ENCODE results near the gene FBXL13.
"Not testable (repeated sequence)": the region's sequence is repeated elsewhere in the genome, so short reads cannot be mapped to it uniquely, and the experiment has no call there.

The FBXL13 gene

DNA sequence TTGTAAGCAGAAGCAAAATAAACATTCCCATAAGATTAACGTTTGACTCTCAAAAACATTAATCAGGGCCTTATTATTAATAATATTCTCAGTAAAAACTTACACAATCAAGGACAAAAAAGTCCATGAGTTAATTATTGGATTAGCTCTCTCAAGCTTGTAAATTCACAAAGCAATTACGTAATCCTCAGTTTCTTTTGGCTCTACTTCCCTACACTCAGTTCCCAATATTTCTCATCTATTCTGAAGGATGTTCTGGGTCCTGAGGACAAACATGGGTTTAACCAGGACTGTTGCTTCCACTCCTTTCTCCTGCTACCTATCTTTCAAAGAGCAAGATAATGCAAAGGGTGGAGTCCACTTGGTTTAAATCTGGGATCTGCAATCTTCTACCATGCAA, 15.1 kb downstream of the FBXL13 start:
- H3K27ac ChIP-seq, result no peak overlapping the region
- ChIA-PET POLR2A (ENCODE audit: low non-redundant PET) (no interaction called here), CTCF (no interaction called here)
- no peak for TF ChIP-seq CTCF (conservative IDR thresholded peaks at IDR 0.05; ENCODE audit: low read depth)
- no peak for DNase-seq (ENCODE audit: low spot score)

GRCh38 chr7:103058122-103058521, 16.5 kb downstream of the FBXL13 start:
- CTCF ChIA-PET, result no interaction called here
- POLR2A ChIA-PET (ENCODE audit: low non-redundant PET), result no interaction called here
- no peak for TF ChIP-seq CTCF (conservative IDR thresholded peaks at IDR 0.05; ENCODE audit: low read depth)

GRCh38 chr7:103056006-103056405, 18.6 kb downstream of the FBXL13 start:
- CTCF ChIA-PET; H3K27ac ChIP-seq; POLR2A ChIA-PET (ENCODE audit: low non-redundant PET); DNase-seq (ENCODE audit: low spot score): not testable (repeated sequence)

More at GRCh38 chr7:103058122-103058521, 16.5 kb downstream of the FBXL13 start:
- H3K27ac ChIP-seq, result no peak overlapping the region
- DNase-seq (ENCODE audit: low spot score), result no peak

GRCh38 chr7:103051519-103051918, 23.1 kb downstream of the FBXL13 start:
- TF ChIP-seq CTCF (conservative IDR thresholded peaks at IDR 0.05; ENCODE audit: low read depth), result no peak
- POLR2A ChIA-PET (ENCODE audit: low non-redundant PET), result no interaction called here
- no peak for DNase-seq (ENCODE audit: low spot score)
- CTCF ChIA-PET, result interaction anchor here (0.6 kb wide), 1 partner anchor 236 kb away, joined by 3 read pairs; no protein-coding TSS in a partner anchor
- no peak overlapping the region for H3K27ac ChIP-seq

DNA sequence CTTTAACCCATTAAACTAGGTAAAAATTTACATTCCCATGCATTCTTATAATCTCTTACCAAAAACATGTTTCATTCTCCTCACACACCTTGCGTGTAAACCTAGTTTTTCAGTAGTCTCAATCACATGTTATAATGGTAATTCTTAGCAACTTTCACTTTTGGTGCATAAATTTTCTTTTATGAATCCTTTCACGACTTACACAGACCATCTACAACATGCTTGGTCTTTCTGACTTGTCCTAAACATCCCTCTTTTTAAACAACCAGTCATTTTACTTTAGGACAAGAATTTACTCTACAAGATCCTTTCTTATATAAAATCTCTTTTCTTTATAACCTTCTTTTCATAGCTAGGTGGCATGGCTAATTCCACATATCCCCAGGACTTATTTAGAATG, 25.8 kb downstream of the FBXL13 start:
- TF ChIP-seq CTCF (conservative IDR thresholded peaks at IDR 0.05; ENCODE audit: low read depth), result no peak
- CTCF ChIA-PET, result no interaction called here
- POLR2A ChIA-PET (ENCODE audit: low non-redundant PET), result no interaction called here
- H3K27ac ChIP-seq, result no peak overlapping the region
- no peak for DNase-seq (ENCODE audit: low spot score)

DNA sequence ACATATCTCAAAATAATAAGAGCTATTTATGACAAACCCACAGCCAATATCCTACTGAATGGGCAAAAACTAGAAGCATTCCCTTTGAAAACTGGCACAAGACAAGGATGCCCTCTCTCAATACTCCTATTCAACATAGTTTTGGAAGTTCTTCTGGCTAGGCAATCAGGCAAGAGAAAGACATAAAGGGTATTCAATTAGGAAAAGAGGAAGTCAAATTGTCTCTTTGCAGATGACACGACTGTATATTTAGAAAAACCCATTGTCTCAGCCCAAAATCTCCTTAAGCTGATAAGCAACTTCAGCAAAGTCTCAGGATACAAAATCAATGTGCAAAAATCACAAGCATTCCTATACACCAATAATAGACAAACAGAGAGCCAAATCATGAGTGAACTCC, 32.8 kb downstream of the FBXL13 start:
- CTCF ChIA-PET; H3K27ac ChIP-seq; POLR2A ChIA-PET (ENCODE audit: low non-redundant PET); DNase-seq (ENCODE audit: low spot score): not testable (repeated sequence)

DNA sequence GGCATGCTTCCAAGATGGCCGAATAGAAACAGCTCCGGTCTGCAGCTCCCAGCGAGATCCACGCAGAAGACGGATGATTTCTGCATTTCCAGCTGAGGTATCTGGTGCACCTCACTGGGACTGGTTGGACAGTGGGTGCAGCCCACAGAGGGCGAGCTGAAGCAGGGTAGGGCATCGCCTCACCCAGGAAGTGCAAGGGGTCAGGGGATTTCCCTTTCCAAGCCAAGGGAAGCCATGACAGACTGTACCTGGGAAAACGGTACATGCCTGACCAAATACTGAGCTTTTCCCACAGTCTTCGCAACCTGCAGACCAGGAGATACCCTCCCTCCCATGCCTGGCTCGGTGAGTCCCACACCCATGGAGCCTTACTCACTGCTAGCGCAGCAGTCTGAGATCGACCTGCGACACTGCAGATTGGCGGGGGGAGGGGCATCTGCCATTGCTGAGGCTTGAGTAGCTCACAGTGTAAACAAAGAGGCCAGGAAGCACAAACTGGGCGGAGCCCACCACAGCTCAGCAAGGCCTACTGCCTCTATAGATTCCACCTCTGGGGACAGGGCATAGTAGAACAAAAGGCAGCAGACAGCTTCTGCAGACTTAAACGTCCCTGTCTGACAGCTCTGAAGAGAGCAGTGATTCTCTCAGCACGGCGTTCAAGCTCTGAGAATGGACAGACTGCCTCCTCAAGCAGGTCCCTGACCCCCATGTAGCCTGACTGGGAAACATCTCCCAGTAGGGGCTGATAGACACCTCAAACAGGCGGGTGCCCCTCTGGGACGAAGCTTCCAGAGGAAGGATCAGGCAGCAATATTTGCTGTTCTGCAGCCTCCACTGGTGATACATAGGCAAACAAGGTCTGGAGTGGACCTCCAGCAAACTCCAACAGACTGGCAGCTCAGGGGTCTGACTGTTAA, 36.5 kb downstream of the FBXL13 start:
- CTCF ChIA-PET; DNase-seq (ENCODE audit: low spot score); H3K27ac ChIP-seq; POLR2A ChIA-PET (ENCODE audit: low non-redundant PET): not testable (repeated sequence)

DNA sequence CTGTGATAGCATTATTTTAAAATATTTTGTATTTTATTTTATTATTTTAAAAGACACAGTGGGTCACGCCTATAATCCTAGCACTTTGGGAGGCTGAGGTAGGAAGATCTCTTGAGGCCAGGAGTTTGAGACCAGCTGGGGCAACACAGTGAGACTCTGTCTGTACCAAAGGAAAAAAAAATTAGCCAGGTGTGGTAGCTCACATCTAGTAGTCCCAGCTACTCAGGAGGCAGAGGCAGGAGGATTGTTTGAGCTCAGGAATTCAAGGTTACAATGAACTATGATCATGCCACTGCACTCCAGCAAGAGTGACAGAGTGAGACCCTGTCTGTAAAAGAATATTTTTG, 37.1 kb downstream of the FBXL13 start:
- POLR2A ChIA-PET (ENCODE audit: low non-redundant PET), result no interaction called here
- H3K27ac ChIP-seq, result no peak overlapping the region
- CTCF ChIA-PET, result no interaction called here
- TF ChIP-seq CTCF (conservative IDR thresholded peaks at IDR 0.05; ENCODE audit: low read depth), result no peak
- DNase-seq (ENCODE audit: low spot score), result no peak

GRCh38 chr7:103034318-103034717, 40.3 kb downstream of the FBXL13 start:
- DNase-seq (ENCODE audit: low spot score); CTCF ChIA-PET; POLR2A ChIA-PET (ENCODE audit: low non-redundant PET); H3K27ac ChIP-seq: not testable (repeated sequence)

Measured in RWPE1 (cell line).